Left ventricle myocardium superior (tissue), 1 donor: ENCODE results near the gene ACTRT2. TPM values are rescaled to one million over a fixed set of nuclear protein-coding genes. Genes with fewer than 3 reads are reported as not detected.
A peak's percentile ranks its signal among the peaks of the same experiment; 100 is the strongest.

ENCODE experiments used
- ATAC-seq: fragments of 200-7000 bp; cut with Tn5 transposase; one replicate; pipeline ENCODE4 v1.9.1; 2020; ENCODE audit warnings: mild to moderate bottlenecking, moderate library complexity
- DNase-seq: peaks from one replicate; pipeline ENCODE4 v3.0.0-alpha.2; 2020
- intact Hi-C: fragments of 100-400 bp; cut with micrococcal nuclease; formaldehyde crosslinking; loops from one replicate; pipeline ENCODE4 v1.11.0; 2022
- total RNA-seq: library from RNA; stranded (reverse); fragmentation: NEBNext Ultra II Directional; extraction: Animal tissue kit (Norgen Biotek cat#: 25700); gene quantifications from one replicate; pipeline ENCODE4 v1.2.1, GENCODE V29; 2021
- donor health status: DM: no; HTN: yes; CAD: no; lungs with severe emphysema.

ACTRT2 gene
- total RNA-seq, 1 donor from 2014 or later, result not detected

- intact Hi-C loops, result no loop called here
- no peak for DNase-seq
- ATAC-seq, result no peak
Observed at GRCh38 chr1:2982615-2983318, 38.5 kb upstream of the ACTRT2 start.

GRCh38 chr1:2983319-2983705 is 38.0 kb upstream of the ACTRT2 start:
- ATAC-seq, result no peak
- intact Hi-C loops, result no loop called here
- no peak for DNase-seq

- ATAC-seq (no peak), DNase-seq (no peak)
- intact Hi-C loops, result no loop called here
Observed at GRCh38 chr1:2983706-2984398, 37.4 kb upstream of the ACTRT2 start.

- DNase-seq, result no peak
- ATAC-seq, result no peak
- intact Hi-C loops, result no loop called here
Observed at GRCh38 chr1:2984399-2985061, 36.7 kb upstream of the ACTRT2 start.

GRCh38 chr1:2985067-2985561 is 36.2 kb upstream of the ACTRT2 start:
- DNase-seq, result no peak
- intact Hi-C loops, result no loop called here
- ATAC-seq, result no peak

GRCh38 chr1:2985694-2986548 is 35.3 kb upstream of the ACTRT2 start:
- intact Hi-C loops, result no loop called here
- DNase-seq (no peak), ATAC-seq (no peak)

GRCh38 chr1:2986549-2987305 is 34.5 kb upstream of the ACTRT2 start:
- intact Hi-C loops, result no loop called here
- no peak for DNase-seq
- no peak for ATAC-seq

- DNase-seq (no peak), ATAC-seq (no peak)
- intact Hi-C loops, result no loop called here
Observed at GRCh38 chr1:2987773-2988172, 33.5 kb upstream of the ACTRT2 start.

GRCh38 chr1:2988256-2988655 is 33.0 kb upstream of the ACTRT2 start:
- intact Hi-C loops, result no loop called here
- DNase-seq (no peak), ATAC-seq (no peak)

GRCh38 chr1:2989185-2989584 is 32.1 kb upstream of the ACTRT2 start:
- DNase-seq (no peak), ATAC-seq (no peak)

GRCh38 chr1:2989976-2990375 is 31.3 kb upstream of the ACTRT2 start:
- ATAC-seq, result no peak
- intact Hi-C loops, result no loop called here
- no peak for DNase-seq

More at GRCh38 chr1:2989185-2989584, 32.1 kb upstream of the ACTRT2 start:
- intact Hi-C loops, result no loop called here

- peak; percentile 20 for DNase-seq
- intact Hi-C loops, result no loop called here
- no peak for ATAC-seq
Observed at GRCh38 chr1:2990376-2991115, 30.7 kb upstream of the ACTRT2 start.

GRCh38 chr1:2991753-2992495 is 29.3 kb upstream of the ACTRT2 start:
- intact Hi-C loops, result no loop called here
- DNase-seq (no peak), ATAC-seq (no peak)

GRCh38 chr1:2998503-2999100 is 22.7 kb upstream of the ACTRT2 start:
- ATAC-seq, result no peak
- DNase-seq, result no peak
- intact Hi-C loops, result no loop called here

- no peak for ATAC-seq
- no peak for DNase-seq
- intact Hi-C loops, result no loop called here
Observed at GRCh38 chr1:2999138-2999537, 22.1 kb upstream of the ACTRT2 start.

GRCh38 chr1:2999571-2999970 is 21.7 kb upstream of the ACTRT2 start:
- no peak for DNase-seq

GRCh38 chr1:3000214-3000613 is 21.1 kb upstream of the ACTRT2 start:
- ATAC-seq, result no peak
- DNase-seq, result no peak
- intact Hi-C loops, result no loop called here

More at GRCh38 chr1:2999571-2999970, 21.7 kb upstream of the ACTRT2 start:
- intact Hi-C loops, result no loop called here
- no peak for ATAC-seq
